Measurements from ENCODE around the gene KRTAP3-3. TPM values are rescaled to one million over a fixed set of nuclear protein-coding genes. Genes with fewer than 3 reads are reported as not detected.
A peak's percentile ranks its signal among the peaks of the same experiment; 100 is the strongest.

The KRTAP3-3 gene
- total and polyA plus RNA-seq, 2 of the 4 experiments (the other 2 are of a cell fraction): not detected

- no peak for TF ChIP-seq CHD1 (IDR thresholded peaks at IDR 0.05; ENCODE audit: low read depth, low read length)
Measured at GRCh38 chr17:40951011-40951622, 42.8 kb downstream of the KRTAP3-3 start (continued).

- Histone ChIP-seq H3K79me1 (ENCODE audit: low read depth in 1 of 2, low read length in 2 of 2) (no peaks in the 10 kb centered on the region), H2AFZ (replicated peaks; ENCODE audit: low read length, poor library complexity) (no peak overlapping the region), H2BK120ac (ENCODE audit: low read depth, low read length) (0 out of 2 replicates have a peak overlapping the region, but pooled peaks have one; percentile 9), H3K56ac (ENCODE audit: extremely low read depth, insufficient read depth, low read length) (no peak overlapping the region; the same call in 1 of the 2 replicates), H4K91ac (ENCODE audit: insufficient read depth, low read depth, low read length) (no peak overlapping the region), H2BK5ac (ENCODE audit: low read depth, low read length, poor library complexity, severe bottlenecking) (no peak overlapping the region), H3K36me3 (ENCODE audit: control insufficient read depth, insufficient read depth, low read length) (no peaks in the 10 kb centered on the region), H3K27me3 (ENCODE audit: control insufficient read depth, insufficient read depth, low read length) (no peaks in the 10 kb centered on the region), H3K14ac (replicated peaks; ENCODE audit: low read depth, low read length) (no peak overlapping the region), H2AK5ac (ENCODE audit: low read depth, low read length) (no peak overlapping the region), H2AK9ac (replicated peaks; ENCODE audit: low read depth, low read length, poor library complexity) (no peak overlapping the region), H4K20me1 (ENCODE audit: insufficient read depth, low read length) (no peaks in the 10 kb centered on the region), H3K4ac (ENCODE audit: low read depth, low read length) (no peak overlapping the region), H2BK15ac (ENCODE audit: low read depth, low read length) (peak overlapping the region; percentile 56; the same call in 1 of the 3 replicates), H3K9me1 (ENCODE audit: insufficient read depth, low read length) (peaks cover 2% of the 10 kb centered on the region; the same call in 1 of the 2 replicates), H2BK20ac (ENCODE audit: low read depth, low read length) (no peak overlapping the region), H4K5ac (ENCODE audit: low read depth, low read length) (no peak overlapping the region), H3K4me2 (ENCODE audit: low read depth, low read length) (no peak overlapping the region), H3K23ac (ENCODE audit: low read depth, low read length) (no peak overlapping the region), H3K9me3 (ENCODE audit: control insufficient read depth, insufficient read depth, low read length) (no peaks in the 10 kb centered on the region), H3K18ac (ENCODE audit: low read depth, low read length) (no peak overlapping the region; the same call in 1 of the 2 replicates), H3K4me3 (ENCODE audit: insufficient read depth, low read depth, low read length) (no peak overlapping the region), H3K9ac (ENCODE audit: low read depth, low read length) (no peak overlapping the region), H3K4me1 (ENCODE audit: control insufficient read depth, insufficient read depth, low read length) (peaks cover 8% of the 10 kb centered on the region), H3K27ac (ENCODE audit: insufficient read depth, low read length) (no peak overlapping the region), H4K8ac (ENCODE audit: low read depth in 2 of 2, low read length in 2 of 2) (peak overlapping the region in 1 of 2 experiments; percentile 36; a peak in 1 of 4 replicates)
- in situ Hi-C loops (cut with MboI; ENCODE audit: low sequenced_read_pairs): no loop called here
- dilution Hi-C loops (cut with HindIII; ENCODE audit: low sequenced_read_pairs, unreplicated experiment): no loop called here
- CTCF ChIA-PET: interaction anchor here (0.6 kb wide), 1 partner anchor 24 kb away, joined by 3 read pairs; no protein-coding TSS in a partner anchor
- DNase-seq (no peak), ATAC-seq (ENCODE audit: low read depth) (no peak)
- POLR2A ChIA-PET (ENCODE audit: unreplicated experiment): no interaction called here
- intact Hi-C loops (cut with micrococcal nuclease): no loop called here
- WGBS, 2 experiments (ENCODE audit: extremely low coverage in 2 of 2, insufficient read length in 1 of 2): 93% methylated on average over 3 of the region's 7 CpGs; no CpG with 5 or more reads in 1 of the 2 experiments
- no TSS peak for BruUV-seq (replicated peaks)
- TF ChIP-seq POLR2A (IDR thresholded peaks at IDR 0.05; ENCODE audit: low read depth, low read length) (no peak), MAFK (IDR thresholded peaks at IDR 0.05; ENCODE audit: low read depth, low read length) (no peak), CTCF (conservative IDR thresholded peaks at IDR 0.05; ENCODE audit: low read depth, low read length) (no peak), FOS (IDR thresholded peaks at IDR 0.05; ENCODE audit: low read depth, low read length) (no peak), CEBPB (IDR thresholded peaks at IDR 0.05; ENCODE audit: low read depth, low read length) (no peak), RCOR1 (IDR thresholded peaks at IDR 0.05; ENCODE audit: insufficient replicate concordance, low read length) (no peak), USF2 (IDR thresholded peaks at IDR 0.05; ENCODE audit: low read depth, low read length) (no peak), BHLHE40 (IDR thresholded peaks at IDR 0.05; ENCODE audit: low read depth, low read length) (no peak), RFX5 (IDR thresholded peaks at IDR 0.05; ENCODE audit: low read depth, low read length) (no peak), MXI1 (IDR thresholded peaks at IDR 0.05; ENCODE audit: borderline replicate concordance, low read depth, low read length) (no peak), RAD21 (IDR thresholded peaks at IDR 0.05; ENCODE audit: low read length) (no peak), ELK1 (IDR thresholded peaks at IDR 0.05; ENCODE audit: borderline replicate concordance, low read depth, low read length) (no peak), SMC3 (IDR thresholded peaks at IDR 0.05; ENCODE audit: low read depth, low read length) (no peak)
Measured at GRCh38 chr17:40950176-40950575, 43.8 kb downstream of the KRTAP3-3 start.
